ENCODE measurements around the gene PLCD4.

- TF ChIP-seq, protein P1, sequence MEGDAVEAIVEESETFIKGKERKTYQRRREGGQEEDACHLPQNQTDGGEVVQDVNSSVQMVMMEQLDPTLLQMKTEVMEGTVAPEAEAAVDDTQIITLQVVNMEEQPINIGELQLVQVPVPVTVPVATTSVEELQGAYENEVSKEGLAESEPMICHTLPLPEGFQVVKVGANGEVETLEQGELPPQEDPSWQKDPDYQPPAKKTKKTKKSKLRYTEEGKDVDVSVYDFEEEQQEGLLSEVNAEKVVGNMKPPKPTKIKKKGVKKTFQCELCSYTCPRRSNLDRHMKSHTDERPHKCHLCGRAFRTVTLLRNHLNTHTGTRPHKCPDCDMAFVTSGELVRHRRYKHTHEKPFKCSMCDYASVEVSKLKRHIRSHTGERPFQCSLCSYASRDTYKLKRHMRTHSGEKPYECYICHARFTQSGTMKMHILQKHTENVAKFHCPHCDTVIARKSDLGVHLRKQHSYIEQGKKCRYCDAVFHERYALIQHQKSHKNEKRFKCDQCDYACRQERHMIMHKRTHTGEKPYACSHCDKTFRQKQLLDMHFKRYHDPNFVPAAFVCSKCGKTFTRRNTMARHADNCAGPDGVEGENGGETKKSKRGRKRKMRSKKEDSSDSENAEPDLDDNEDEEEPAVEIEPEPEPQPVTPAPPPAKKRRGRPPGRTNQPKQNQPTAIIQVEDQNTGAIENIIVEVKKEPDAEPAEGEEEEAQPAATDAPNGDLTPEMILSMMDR (IDR thresholded peaks at IDR 0.05): no peak
- no peak for TF ChIP-seq POLR2A (IDR thresholded peaks at IDR 0.05)
These were observed 43.6 kb upstream of the PLCD4 start for GRCh38 chr2:218564056-218564455.

Measured in lower leg skin (tissue), 3 donors.